Right cardiac atrium (tissue), 5 donors: ENCODE results near the gene PRKACA. TPM values are rescaled to one million over a fixed set of nuclear protein-coding genes. Genes with fewer than 3 reads are reported as not detected.

Source experiments
- ATAC-seq, 2 donors: fragments of 200-7000 bp; cut with Tn5 transposase; one replicate each; pipeline versions ENCODE4 v1.8.0 to v1.9.1; 2020; ENCODE audit warnings: moderate library complexity in 2 of 2, mild to moderate bottlenecking in 1 of 2
- DNase-seq, 3 donors: peaks; one replicate each; pipeline ENCODE4 v3.0.0-alpha.2; 2020
- H3K27ac ChIP-seq: one replicate; pipeline ENCODE4 v1.5.1; 2013; ENCODE audit warnings: mild to moderate bottlenecking, low read length, control low read depth, moderate library complexity
- H3K27me3 ChIP-seq: one replicate; pipeline ENCODE4 v1.6.1; 2013; ENCODE audit not compliant: control insufficient read depth, insufficient read depth
- H3K4me1 ChIP-seq: one replicate; pipeline ENCODE4 v1.6.1; 2013; ENCODE audit warnings: low read length; ENCODE audit not compliant: control insufficient read depth, insufficient read depth
- H3K4me3 ChIP-seq: one replicate; pipeline ENCODE4 v1.5.1; 2013; ENCODE audit warnings: low read length, control low read depth
- H3K9me3 ChIP-seq: one replicate; pipeline ENCODE4 v1.6.1; 2013; ENCODE audit warnings: low read length; ENCODE audit not compliant: control insufficient read depth
- WGBS: extraction: QIAGEN DNeasy Blood & Tissue Kit; methylation state at CpG from one replicate; pipeline ENCODE4 v1.1.7; 2013; 5-methylcytosine and 5-hydroxymethylcytosine counted together
- intact Hi-C, 4 donors: fragments of 100-400 bp; cut with DNase I; formaldehyde crosslinking; loops; one replicate each; pipeline versions ENCODE4 v1.11.0 to v1.14.0; 2022 to 2023
- polyA plus RNA-seq: library from polyadenylated mRNA; stranded (reverse); fragments of 200-250 nt; gene quantifications from one replicate; pipeline ENCODE4 v1.2.3, GENCODE V29; 2013
- total RNA-seq, 4 donors: library from RNA; stranded (reverse); fragmentation: NEBNext Ultra II Directional; extraction: Animal tissue kit (Norgen Biotek cat#: 25700); gene quantifications; one replicate each; pipeline ENCODE4 v1.2.1, GENCODE V29; 2021
- donor health status: healthy with polysubstance abuse.
- donor health status: DM: no; HTN: yes; CAD: no.
- donor health status: DM: no; HTN: no; CAD: no.
- donor health status: DM: no; HTN: yes; CAD: no; lungs with severe emphysema.
- donor health status: DM: yes; HTN: yes; CAD: no.

PRKACA gene
- total and polyA plus RNA-seq, 5 donors: 256 to 412 (median 356) TPM

DNA sequence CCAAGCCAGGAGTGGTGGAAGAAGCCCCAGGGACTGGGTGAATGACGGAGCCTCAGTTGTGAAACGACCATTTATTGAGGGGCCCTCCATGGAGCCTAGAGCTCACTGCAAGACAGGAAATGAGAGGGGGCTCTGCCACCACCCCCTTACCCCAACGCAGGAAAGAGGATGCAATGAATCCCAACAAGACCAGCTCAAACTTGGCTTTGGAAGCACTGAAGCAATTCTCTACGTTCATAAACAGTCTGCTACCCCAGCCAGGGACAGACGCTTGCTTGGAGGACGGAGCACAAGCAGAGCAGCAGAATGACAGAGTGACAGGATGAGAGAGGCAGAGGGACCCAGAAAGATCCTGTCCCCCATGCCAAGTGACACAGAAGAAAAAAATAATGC, 1.0 kb downstream of the PRKACA start:
- Histone ChIP-seq H3K27me3 (no peaks in the 10 kb centered on the region), H3K4me3 (peak overlapping the region; percentile 95), H3K4me1 (peaks cover 23% of the 10 kb centered on the region), H3K9me3 (no peaks in the 10 kb centered on the region), H3K27ac (peak overlapping the region; percentile 95)
- WGBS: 3% methylated on average over 6 of the region's 6 CpGs
- DNase-seq (no peak), ATAC-seq (no peak)
- intact Hi-C loops: loop anchor here in 2 of 4 donors (5.0 kb wide), 2 partner anchors 34 to 44 kb away; partner anchors contain the start of gene MISP3 (in 1 of the 2)

DNA sequence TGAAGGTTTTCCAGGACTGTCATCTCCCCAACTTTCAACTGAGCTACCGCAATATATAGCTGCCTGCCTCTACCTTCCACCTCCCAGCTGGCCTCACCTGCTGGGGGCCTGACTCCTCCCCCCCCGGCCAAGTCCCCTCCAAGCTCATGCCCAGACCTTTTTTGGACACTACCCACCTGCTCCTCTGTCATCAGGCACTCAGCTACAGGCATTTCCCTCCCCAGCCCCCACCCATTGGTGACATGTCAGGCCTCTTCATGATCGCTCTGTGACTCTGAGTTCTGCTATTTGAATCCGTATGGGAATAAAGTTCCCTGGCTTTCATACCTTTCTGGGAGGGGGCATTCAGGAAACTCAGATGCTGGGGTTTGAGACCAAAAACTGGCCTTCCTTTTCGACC, 1.8 kb downstream of the PRKACA start:
- WGBS: 53% methylated on average over 5 of the region's 5 CpGs
- Histone ChIP-seq H3K4me1 (peaks cover 23% of the 10 kb centered on the region), H3K27me3 (no peaks in the 10 kb centered on the region), H3K9me3 (no peaks in the 10 kb centered on the region), H3K4me3 (peak overlapping the region; percentile 95), H3K27ac (peak overlapping the region; percentile 95)
- ATAC-seq (no peak), DNase-seq (peak in 2 of 3 donors; percentile 52 to 55)
- intact Hi-C loops: loop anchor here in 2 of 4 donors (5.0 kb wide), 2 partner anchors 33 to 43 kb away; partner anchors contain the start of gene MISP3 (in 1 of the 2)

DNA sequence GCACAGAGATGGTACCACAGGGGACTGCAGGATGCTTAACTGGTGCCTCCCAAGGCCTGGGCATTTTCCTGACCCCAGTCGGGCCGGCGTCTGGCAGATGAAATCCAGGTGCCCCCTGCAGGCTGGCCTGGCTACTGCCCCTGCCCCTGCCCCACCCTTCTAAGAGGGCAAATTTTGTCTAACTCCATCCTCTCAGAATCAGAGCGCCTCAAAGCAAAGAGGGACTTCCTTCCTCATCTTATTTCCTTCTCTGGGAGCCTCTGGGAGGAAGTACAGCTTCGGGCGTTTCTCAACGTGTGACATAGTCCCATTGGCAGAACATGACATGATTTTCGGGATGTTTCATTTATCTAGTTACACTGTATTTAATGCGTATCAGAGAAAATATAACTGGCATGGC, 2.7 kb downstream of the PRKACA start:
- H3K9me3 ChIP-seq: no peaks in the 10 kb centered on the region
- ATAC-seq: no peak
- no peak overlapping the region for H3K4me3 ChIP-seq
- DNase-seq: peak; percentile 65 to 87 (median 85)
- 29% methylated on average over 9 of the region's 9 CpGs for WGBS
- H3K4me1 ChIP-seq: peaks cover 19% of the 10 kb centered on the region
- intact Hi-C loops: loop anchor here in 2 of 4 donors (5.0 kb wide), 2 partner anchors 33 to 43 kb away; partner anchors contain the start of gene MISP3 (in 1 of the 2)
- H3K27me3 ChIP-seq: no peaks in the 10 kb centered on the region
- peak overlapping the region; percentile 44 for H3K27ac ChIP-seq

DNA sequence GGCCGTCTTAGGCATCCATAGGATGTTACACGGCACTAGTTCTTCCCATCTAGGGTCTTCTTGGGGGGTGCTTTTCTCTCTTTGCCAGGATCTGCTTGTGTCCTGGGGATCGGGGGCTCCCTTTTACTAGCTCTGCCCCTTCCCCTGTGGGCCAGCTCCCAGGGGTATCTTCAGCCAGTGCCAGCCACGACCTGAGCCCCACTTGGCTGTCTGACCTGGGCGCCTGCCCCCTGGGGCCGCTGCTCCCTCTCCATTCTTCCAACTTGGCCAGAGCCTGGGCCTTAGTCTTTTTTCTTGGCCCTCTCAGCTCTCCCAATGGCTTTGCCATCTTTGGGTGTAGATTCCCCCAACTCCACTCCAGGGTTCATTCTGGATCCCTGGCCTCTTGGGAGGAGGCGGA, 3.1 kb downstream of the PRKACA start:
- no peak for ATAC-seq
- WGBS: 85% methylated on average over 7 of the region's 7 CpGs
- Histone ChIP-seq H3K27ac (peak overlapping the region; percentile 44), H3K4me3 (no peak overlapping the region), H3K4me1 (peaks cover 15% of the 10 kb centered on the region), H3K27me3 (no peaks in the 10 kb centered on the region), H3K9me3 (no peaks in the 10 kb centered on the region)
- DNase-seq: peak in 1 of 3 donors; percentile 54
- intact Hi-C loops: no loop called here

DNA sequence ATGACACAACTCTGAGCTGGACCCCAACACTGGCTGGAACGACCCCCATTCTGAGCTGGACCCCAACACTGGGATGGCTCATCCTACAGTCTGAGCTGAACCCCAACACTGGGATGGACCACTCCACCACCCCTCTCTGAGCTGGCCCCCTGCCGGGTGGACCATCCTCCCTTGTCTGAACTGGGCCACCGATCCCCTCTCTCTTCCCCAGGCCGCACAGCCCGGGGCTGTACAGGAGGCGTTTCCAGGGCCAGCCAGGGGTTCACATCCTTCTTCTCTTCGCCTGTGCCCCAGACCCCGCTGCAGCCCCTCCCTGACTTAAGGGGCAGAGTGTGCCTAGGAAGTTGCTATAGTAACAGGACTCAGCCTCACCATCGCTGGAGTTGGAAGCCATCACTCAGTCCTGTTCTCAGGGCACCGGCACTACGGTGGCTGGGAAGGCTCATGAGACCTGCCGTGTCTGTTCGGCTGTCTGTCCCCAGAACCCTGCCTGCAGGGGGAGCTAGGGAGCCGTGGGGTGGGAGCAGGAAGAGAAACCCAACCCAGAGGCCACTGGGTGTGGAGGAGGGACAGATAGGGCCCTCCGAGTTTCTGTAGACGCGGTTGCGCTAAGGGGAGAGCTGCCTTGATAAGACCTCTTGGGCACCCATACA, 3.7 kb downstream of the PRKACA start:
- DNase-seq (peak; percentile 49 to 82 (median 76)), ATAC-seq (no peak)
- no peaks in the 10 kb centered on the region for H3K9me3 ChIP-seq
- peak overlapping the region; percentile 80 for H3K27ac ChIP-seq
- no peaks in the 10 kb centered on the region for H3K27me3 ChIP-seq
- intact Hi-C loops: no loop called here
- H3K4me1 ChIP-seq: peaks cover 15% of the 10 kb centered on the region
- no peak overlapping the region for H3K4me3 ChIP-seq
- 81% methylated on average over 18 of the region's 18 CpGs for WGBS

DNA sequence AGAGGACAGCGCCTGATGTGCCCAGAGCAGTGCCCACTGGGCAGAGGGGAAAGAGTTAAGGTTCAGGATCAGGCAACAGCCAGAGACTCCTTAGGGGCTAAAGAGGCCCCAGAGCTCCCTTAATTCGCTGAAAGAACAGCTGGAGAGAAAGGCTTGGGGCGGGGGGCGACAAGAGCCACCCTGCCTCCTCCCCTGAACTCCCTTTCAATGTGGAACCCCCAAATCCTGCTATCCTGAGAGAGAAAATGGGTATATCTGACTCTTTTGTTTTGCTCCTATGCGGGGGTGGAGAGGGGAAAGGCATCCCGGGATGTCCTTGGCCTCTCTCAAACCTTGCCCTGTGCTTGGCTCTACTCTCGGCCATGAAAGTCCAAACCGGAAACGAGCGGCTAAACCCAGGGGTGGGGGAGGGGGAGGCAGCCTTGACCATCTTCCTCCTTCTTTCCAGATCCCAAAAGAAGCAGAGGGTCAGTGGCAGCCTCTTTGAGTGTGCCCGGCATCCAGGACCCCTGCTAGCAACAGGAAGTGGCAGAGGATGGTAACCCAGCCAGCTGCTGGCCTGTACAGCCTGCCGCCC, 4.7 kb downstream of the PRKACA start:
- H3K4me1 ChIP-seq: peaks cover 15% of the 10 kb centered on the region
- DNase-seq: peak; percentile 53 to 82 (median 82)
- 18% methylated on average over 12 of the region's 12 CpGs for WGBS

DNA sequence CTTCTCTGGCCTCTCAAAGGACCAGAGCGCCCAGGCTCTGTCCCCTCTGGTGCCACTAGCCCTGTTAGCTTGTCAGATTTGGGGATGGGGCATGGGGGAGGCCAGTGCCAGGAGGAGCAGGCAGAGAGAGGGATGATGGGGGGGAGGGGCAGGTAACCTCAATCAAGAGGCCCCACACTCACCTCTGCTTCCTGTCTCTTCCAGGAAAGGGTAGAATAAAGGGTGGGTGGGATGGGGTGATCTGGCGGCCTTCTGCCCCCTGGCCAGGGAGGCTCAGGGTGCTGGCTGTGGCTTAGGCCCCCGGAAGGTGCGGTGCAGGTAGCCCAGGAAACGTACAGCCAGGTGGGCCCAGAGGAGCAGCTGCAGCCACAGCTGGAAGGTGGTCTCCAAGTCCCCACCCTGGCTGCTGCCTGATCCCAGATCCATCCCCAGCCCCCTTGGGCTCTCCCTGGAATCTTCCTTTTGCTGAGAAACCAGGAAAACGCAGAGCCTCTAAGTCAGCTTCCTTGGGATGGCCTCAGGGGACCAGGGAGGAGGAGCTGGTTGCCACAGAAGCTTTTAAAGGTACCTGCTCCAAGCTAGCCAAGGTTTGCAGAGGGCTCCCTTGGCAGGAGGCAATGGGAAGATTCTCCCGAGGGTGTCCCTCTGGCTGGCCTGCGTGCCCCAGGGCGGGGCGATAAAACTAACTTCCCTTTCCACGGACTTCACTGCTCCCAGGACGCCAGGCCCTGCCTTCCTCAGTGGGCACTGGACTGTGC, 5.3 kb downstream of the PRKACA start:
- Histone ChIP-seq H3K4me1 (peaks cover 15% of the 10 kb centered on the region), H3K27ac (peak overlapping the region; percentile 80), H3K9me3 (no peaks in the 10 kb centered on the region), H3K27me3 (no peaks in the 10 kb centered on the region), H3K4me3 (no peak overlapping the region)
- intact Hi-C loops: no loop called here
- ATAC-seq: peak; percentile 9 to 12
- 38% methylated on average over 12 of the region's 12 CpGs for WGBS
- peak; percentile 44 to 79 (median 75) for DNase-seq

More for the DNA sequence above, 4.7 kb downstream of the PRKACA start:
- no peak overlapping the region for H3K4me3 ChIP-seq
- peak; percentile 14 to 20 for ATAC-seq
- no peaks in the 10 kb centered on the region for H3K27me3 ChIP-seq
- intact Hi-C loops: no loop called here
- peak overlapping the region; percentile 80 for H3K27ac ChIP-seq
- no peaks in the 10 kb centered on the region for H3K9me3 ChIP-seq

DNA sequence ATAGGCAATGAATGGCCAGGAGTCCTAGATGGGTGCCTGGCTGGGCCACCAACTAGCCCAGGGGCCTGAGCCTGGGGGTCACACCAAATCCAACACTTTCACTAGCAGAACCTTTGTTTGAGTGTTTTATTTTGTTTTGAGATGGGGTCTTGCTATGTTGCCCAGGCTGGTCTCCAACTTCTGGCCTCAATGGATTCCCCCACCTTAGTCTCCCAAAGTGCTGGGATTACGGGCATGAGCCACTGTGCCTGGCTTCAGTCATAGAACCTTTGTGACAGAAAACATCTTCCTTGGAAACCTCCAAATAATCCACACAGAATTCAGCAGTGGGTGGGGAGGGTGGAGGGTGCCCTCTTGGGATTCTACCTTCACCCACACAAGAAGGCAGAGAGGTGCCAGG, 6.1 kb downstream of the PRKACA start:
- H3K4me1 ChIP-seq: peaks cover 15% of the 10 kb centered on the region
- H3K27ac ChIP-seq: peak overlapping the region; percentile 1
- H3K27me3 ChIP-seq: no peaks in the 10 kb centered on the region
- DNase-seq: no peak
- WGBS: 66% methylated on average over 1 of the region's 1 CpG
- H3K9me3 ChIP-seq: no peaks in the 10 kb centered on the region
- no peak overlapping the region for H3K4me3 ChIP-seq
- intact Hi-C loops: no loop called here
- no peak for ATAC-seq

DNA sequence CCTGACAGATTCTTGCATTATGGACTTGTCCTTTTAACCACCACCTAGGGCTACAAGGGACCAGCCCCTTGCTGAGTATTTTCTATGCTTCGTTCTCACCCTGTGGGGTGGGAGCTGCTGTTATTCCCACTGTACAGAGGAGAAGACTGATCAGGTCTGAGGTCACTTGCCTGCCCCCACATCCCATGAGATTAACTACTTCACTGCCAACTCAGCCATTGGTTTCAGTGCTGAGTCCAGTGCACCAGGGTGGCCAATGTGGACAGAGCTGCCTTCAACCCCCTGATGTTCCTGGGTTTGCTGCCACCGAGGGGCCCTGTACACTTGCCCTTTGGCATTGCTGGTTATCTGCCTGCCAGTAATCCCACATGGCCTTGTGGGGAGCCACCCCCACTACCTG, 6.9 kb downstream of the PRKACA start:
- whole genome bisulfite sequencing: 57% methylated on average over 2 of the region's 2 CpGs
- no peak overlapping the region for H3K27ac ChIP-seq
- intact Hi-C loops: no loop called here
- no peaks in the 10 kb centered on the region for H3K9me3 ChIP-seq
- no peak for ATAC-seq
- DNase-seq: no peak
- peaks cover 15% of the 10 kb centered on the region for H3K4me1 ChIP-seq
- no peak overlapping the region for H3K4me3 ChIP-seq
- H3K27me3 ChIP-seq: no peaks in the 10 kb centered on the region

DNA sequence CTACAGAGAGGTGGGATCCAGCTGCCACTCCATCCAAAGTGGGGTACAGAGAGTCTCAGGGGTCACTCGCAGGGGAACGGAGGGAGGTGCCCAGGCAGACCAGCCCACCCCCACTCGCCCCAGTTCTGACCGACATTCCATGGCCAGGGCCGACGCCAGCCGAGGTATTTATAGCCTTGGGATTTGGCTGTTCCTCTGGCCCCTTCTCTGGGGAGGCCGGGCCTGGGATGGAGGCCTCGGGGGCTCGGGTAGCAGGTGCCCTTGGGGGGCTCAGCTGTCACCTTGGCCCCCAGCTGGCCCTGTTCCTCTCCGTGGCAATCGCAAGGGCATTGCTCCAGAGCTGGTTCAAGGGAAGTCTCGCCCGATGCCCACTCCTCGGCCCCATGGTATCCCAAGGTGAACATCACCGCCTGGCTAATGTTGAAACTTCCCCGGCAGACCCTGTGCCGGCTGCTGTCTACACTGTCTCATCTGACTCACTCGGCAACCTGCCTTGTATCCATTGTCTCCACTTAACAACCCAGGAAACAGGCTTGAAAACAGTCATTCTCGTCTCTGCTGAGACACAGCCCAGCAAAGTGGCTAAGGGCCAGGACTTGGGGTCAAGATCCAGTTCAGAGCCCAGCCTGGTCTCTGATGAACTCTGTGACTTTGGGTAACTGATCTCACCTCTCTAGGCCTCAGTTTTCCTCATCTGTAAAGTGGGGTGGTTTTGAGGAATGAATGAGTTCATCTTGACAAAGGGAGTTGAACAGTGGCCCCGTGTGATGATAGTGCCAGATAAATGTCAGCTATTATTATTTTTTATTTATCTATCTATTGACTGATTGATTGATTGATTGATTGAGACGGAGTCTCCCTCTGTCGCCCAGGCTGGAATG, 9.7 kb downstream of the PRKACA start:
- Histone ChIP-seq H3K9me3 (no peaks in the 10 kb centered on the region), H3K4me1 (peaks cover 9% of the 10 kb centered on the region), H3K4me3 (no peak overlapping the region), H3K27ac (peak overlapping the region; percentile 93), H3K27me3 (no peaks in the 10 kb centered on the region)
- intact Hi-C loops: no loop called here
- 59% methylated on average over 23 of the region's 23 CpGs for WGBS
- ATAC-seq (peak; percentile 80 to 86), DNase-seq (peak; percentile 58 to 87 (median 83))
